MV-4-11 (cell line): Measurements from ENCODE around the gene ARMC9.

Experiments used
- DNase-seq: peaks from one replicate; lab custom pipeline; 2025; lab: John Stamatoyannopoulos, UW

The ARMC9 gene

GRCh38 chr2:231422056-231422455 lies 223.6 kb downstream of the ARMC9 start:
- DNase-seq: peak; percentile 90

DNA sequence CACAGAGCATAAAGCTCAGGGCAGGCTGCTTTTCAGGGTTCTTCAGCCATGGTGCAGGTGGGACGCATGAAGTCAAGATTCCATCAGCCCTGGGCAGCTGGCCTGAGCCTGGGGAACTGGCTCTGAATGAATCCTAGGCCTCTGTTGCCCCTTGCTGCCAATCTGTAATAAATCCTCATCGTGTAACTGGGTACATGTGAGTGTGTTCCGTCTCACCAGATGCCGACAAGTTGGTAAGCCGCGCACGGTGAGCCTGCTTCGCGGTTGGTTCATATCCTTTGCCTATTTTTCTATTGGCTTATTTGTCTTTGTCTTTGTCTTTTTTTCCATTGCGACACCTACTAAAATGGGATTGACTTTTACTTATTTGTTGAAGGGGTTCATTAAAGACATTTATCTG lies 224.7 kb downstream of the ARMC9 start:
- no peak for DNase-seq
